OCI-LY1 (cell line): Measurements from ENCODE around the gene ARHGAP6.

Source experiments
- CTCF ChIP-seq: fragments of 200-600 bp; sonication (generic), shearing (Covaris generic); IDR thresholded peaks from 2 replicates; pipeline ENCODE4 v1.5.1; 2017; ENCODE audit warnings: mild to moderate bottlenecking, antibody characterized with exemption, low read length, moderate library complexity, mixed read lengths
- EZH2 ChIP-seq: fragments of 200-600 bp; sonication (generic), shearing (Covaris generic); IDR thresholded peaks from 2 replicates; pipeline ENCODE4 v1.8.0; 2017; ENCODE audit warnings: borderline replicate concordance, mixed run types, mild to moderate bottlenecking, antibody characterized with exemption, low read length, moderate library complexity, mixed read lengths

GRCh38 chrX:11386812-11387211, 278.9 kb downstream of the ARHGAP6 start:
- TF ChIP-seq CTCF (no peak), EZH2 (no peak)
